Omental fat pad (tissue), 4 donors: Measurements from ENCODE around the gene C1QTNF6. TPM values are rescaled to one million over a fixed set of nuclear protein-coding genes. Genes with fewer than 3 reads are reported as not detected.

Source experiments
- ATAC-seq: fragments of 150-250 bp; one replicate; pipeline ENCODE4 v1.9.1; 2016; ENCODE audit warnings: mild to moderate bottlenecking, moderate library complexity; ENCODE audit not compliant: low FRiP score
- DNase-seq: peaks from one replicate; pipeline ENCODE4 v3.0.0-alpha.2; 2019; ENCODE audit warnings: low spot score
- total RNA-seq, 4 donors: library from RNA; depleted of rRNA; stranded (reverse); fragments of >200 nt; gene quantifications; one replicate each; pipeline ENCODE4 v1.1.0, GENCODE V29; 2016
- TF ChIP-seq, protein P1 (sequence below), 3 donors: fragments of 450-650 bp; IDR thresholded peaks; one replicate each; pipeline ENCODE4 v1.5.1; 2016 to 2017; ENCODE audit warnings: antibody characterized with exemption in 3 of 3, mild to moderate bottlenecking in 3 of 3, moderate library complexity in 2 of 3

The C1QTNF6 gene
- total RNA-seq, 4 donors from 2014 or later: 1.0 to 2.8 (median 1.4) TPM

DNA sequence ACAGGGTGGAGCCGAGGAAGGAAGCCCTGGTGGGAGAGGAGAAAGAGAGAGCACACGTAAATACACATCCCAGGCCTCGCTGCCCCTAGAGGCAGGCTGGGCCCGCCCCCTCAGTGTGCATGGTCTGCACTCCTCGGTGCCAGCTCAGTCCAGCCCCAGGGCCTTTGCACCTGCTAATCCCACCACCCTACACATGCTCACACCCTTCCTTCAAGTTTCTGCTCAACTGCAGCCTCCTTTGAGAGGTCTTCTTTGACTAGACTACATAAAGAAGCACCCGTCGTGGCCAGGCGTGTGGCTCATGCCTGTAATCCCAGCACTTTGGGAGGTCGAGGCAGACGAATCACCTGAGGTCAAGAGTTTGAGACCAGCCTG, 43.9 kb downstream of the C1QTNF6 start:
- DNase-seq (no peak), ATAC-seq (no peak)
- TF ChIP-seq, protein P1, sequence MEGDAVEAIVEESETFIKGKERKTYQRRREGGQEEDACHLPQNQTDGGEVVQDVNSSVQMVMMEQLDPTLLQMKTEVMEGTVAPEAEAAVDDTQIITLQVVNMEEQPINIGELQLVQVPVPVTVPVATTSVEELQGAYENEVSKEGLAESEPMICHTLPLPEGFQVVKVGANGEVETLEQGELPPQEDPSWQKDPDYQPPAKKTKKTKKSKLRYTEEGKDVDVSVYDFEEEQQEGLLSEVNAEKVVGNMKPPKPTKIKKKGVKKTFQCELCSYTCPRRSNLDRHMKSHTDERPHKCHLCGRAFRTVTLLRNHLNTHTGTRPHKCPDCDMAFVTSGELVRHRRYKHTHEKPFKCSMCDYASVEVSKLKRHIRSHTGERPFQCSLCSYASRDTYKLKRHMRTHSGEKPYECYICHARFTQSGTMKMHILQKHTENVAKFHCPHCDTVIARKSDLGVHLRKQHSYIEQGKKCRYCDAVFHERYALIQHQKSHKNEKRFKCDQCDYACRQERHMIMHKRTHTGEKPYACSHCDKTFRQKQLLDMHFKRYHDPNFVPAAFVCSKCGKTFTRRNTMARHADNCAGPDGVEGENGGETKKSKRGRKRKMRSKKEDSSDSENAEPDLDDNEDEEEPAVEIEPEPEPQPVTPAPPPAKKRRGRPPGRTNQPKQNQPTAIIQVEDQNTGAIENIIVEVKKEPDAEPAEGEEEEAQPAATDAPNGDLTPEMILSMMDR (IDR thresholded peaks at IDR 0.05): no peak

DNA sequence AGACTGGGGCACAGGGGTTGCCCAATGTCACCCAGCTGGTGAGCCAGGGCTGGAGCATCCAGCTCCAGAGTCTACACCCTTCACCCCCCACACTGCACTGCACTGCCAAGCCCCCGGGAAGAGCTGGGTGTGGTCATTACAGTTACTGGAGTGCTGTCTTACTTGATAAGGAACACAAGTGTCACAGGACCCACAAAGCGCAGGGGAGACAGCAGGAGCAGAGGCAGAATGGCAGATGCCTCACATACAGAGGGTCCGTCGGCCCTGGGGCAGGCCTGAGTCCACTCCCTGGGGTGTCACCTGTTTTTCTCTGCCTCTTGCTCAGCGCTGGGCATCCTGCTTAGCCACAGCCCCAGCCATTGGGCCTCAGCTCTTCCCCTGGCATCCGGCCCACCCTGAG, 46.1 kb downstream of the C1QTNF6 start:
- no peak for ATAC-seq
- no peak for DNase-seq
- TF ChIP-seq, protein P1 (IDR thresholded peaks at IDR 0.05): no peak

DNA sequence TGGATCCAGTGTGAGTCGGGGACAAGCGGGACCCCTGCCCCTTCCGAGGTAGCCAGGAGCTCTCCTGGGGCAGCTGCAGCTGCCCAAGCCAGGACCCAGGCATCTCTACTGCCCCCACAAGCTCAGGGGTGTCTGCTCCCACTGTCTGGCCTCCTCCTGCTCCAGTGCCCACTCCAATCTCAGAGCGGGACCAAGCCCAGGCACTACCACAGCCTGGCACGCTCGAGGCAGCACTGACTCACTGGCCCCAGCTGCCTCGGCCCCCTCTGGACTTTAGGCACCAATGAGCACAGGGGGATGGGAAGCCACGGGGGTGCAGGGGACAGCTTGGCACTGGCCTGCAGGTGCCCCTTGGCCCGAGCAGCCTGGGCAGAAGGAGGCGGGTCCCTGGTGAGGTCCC, 46.6 kb downstream of the C1QTNF6 start:
- DNase-seq (no peak), ATAC-seq (no peak)
- TF ChIP-seq, protein P1 (IDR thresholded peaks at IDR 0.05): no peak

DNA sequence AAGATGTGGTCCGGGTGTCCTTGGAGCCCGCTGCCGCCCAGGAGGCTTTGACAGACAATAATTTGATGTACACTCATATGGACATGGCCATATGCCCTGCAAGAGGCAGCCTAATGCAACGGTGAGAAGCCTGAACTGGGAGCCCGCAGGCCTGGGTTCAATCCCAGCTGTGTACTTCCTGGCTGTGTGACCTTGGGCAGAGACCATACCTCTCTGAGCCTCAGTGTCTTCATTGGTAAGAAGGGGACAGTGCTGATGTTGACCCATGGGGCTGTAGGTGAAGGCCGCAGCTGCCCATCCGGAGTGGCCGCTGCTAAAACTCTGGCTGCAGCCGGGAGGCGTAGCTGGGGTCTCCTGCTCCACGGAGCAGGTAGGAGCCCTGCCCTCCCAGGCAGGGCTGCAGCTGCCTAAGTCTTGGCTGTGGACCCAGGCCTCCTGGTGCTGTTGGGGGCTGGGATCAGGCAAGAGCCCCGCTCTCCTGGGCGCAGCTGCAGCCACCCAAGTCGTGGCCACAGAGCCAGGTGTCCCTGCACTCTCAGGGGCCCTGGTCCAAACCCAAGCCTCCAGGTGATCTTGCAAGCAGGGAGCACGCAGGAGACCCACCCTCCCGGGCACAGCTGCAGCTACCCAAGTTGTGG, 47.2 kb downstream of the C1QTNF6 start:
- ATAC-seq (no peak), DNase-seq (no peak)
- TF ChIP-seq, protein P1 (IDR thresholded peaks at IDR 0.05): no peak

DNA sequence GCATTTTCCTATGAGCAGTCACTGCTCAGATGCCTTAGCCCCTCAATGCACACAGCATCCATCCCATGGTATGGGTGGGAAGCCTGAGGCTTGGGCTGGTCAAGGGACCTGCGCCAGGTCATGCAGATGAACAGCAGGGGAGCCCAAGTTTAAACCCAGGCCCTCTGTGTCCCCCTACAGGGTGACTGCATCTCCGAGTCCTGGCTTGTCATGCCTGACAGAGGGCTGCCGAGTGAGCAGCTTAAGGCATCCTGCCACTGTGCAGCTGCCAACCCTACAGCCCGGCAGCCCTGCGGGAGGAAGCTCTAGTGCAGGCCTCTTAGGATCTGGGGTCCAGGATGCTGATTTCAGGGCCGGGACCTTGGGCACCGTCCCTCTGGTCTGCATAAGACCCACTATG, 48.3 kb downstream of the C1QTNF6 start:
- ATAC-seq: no peak
- no peak for DNase-seq
- TF ChIP-seq, protein P1 (IDR thresholded peaks at IDR 0.05): no peak

DNA sequence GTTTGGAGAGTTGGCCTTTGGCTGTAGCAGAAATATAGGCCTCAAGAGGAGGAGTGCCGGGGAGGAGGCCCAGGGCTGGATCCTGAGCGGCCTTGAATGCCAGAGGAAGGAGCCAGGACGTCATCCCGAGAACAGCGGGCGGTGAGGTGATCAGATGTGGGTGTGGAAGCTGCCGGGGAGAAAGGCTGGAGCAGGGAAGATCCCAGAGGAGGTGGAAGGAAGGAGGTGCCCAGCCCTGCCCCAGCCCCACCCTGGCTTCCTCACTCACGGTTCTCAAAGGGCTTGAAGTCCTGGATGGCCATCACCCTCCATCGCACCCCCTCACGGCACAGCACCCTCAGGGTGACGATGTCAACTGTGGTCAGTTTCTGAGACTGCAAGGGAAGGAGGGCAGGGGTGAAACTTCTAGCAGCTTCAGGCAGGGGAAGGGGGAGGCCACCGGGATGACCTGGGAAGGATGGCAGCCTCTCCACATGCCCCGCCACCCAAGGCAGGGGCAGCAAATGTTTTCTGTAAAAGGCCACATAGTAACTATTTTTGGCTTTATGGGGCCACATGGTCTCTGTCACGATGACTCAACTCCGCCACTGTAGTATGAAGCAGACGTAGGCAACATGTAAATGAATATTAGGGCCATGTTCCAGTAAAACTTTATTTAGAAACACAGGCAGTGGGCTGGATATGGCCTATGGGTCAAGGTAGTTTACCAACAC, 49.0 kb downstream of the C1QTNF6 start:
- no peak for ATAC-seq
- no peak for DNase-seq
- TF ChIP-seq, protein P1 (IDR thresholded peaks at IDR 0.05): no peak
